GM12891 (cell line): ENCODE measurements around the gene SEMA5A.

ENCODE experiments used
- PAX5 ChIP-seq: IDR thresholded peaks from 2 replicates; pipeline ENCODE4 v1.6.1; 2011; ENCODE audit warnings: low read length, moderate library complexity, mild to moderate bottlenecking; ENCODE audit not compliant: insufficient read depth, severe bottlenecking
- POLR2A ChIP-seq: IDR thresholded peaks from 2 replicates; pipeline ENCODE4 v1.6.1; 2011; ENCODE audit warnings: low read depth, low read length, control low read depth
- POLR2AphosphoS5 ChIP-seq: IDR thresholded peaks from 2 replicates; pipeline ENCODE4 v1.6.1; 2011; ENCODE audit warnings: low read depth, low read length, control low read depth
- TAF1 ChIP-seq: IDR thresholded peaks from 2 replicates; pipeline ENCODE4 v1.6.1; 2011; ENCODE audit warnings: low read depth, low read length, control low read depth

DNA sequence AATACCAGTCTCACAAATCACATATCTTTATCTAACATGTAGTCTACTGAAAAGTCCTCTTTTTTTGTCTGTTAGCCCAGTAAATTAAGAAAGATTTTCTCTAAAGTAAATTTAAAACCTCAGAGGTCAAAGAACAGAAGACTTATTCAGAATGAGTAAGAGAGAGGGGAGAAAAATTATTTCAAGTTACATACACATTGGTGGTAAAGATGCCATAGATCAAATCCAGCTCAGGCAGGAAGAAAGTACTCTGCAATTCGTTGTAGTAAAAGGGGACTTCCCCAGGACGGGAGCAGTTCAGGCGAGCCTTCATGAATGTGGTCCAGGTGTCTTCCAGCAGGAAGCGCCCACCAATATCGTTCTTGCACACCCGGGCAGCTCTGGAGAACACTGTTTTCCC, 344.1 kb downstream of the SEMA5A start:
- no peak for TF ChIP-seq POLR2A
- TF ChIP-seq POLR2AphosphoS5 = no peak
- TF ChIP-seq TAF1 = no peak
- no peak for TF ChIP-seq PAX5
